Motor neuron (in vitro differentiated cells): Measurements from ENCODE around the gene ARID1A. TPM values are rescaled to one million over a fixed set of nuclear protein-coding genes. Genes with fewer than 3 reads are reported as not detected.

Experiments used
- ATAC-seq, 8 experiments: fragments of 200-7000 bp; cut with Tn5 transposase; replicated peaks in 6 of 8; 2 replicates each; pipeline ENCODE4 v1.8.0; 2021; ENCODE audit warnings: mild to moderate bottlenecking in 8 of 8, moderate library complexity in 8 of 8
- H3K27ac ChIP-seq, 2 donors: fragments of 250-450 bp; sonication (Bioruptor Pico); 2 replicates each; pipeline ENCODE4 v1.9.0; 2021; ENCODE audit warnings: antibody characterized with exemption in 2 of 2, mild to moderate bottlenecking in 2 of 2, moderate library complexity in 1 of 2
- H3K4me1 ChIP-seq, 2 donors: fragments of 250-450 bp; sonication (Bioruptor Pico); replicated peaks in 1 of 2; 2 replicates each; pipeline ENCODE4 v1.6.1; 2021; ENCODE audit warnings: antibody characterized with exemption in 2 of 2, mild to moderate bottlenecking in 2 of 2, moderate library complexity in 1 of 2
- H3K4me3 ChIP-seq, 5 donors: fragments of 250-450 bp; sonication (Bioruptor Pico); 2 replicates each; pipeline ENCODE4 v1.9.0; 2021; ENCODE audit warnings: antibody characterized with exemption in 5 of 5, mild to moderate bottlenecking in 5 of 5, moderate library complexity in 4 of 5
- WGBS, 10 experiments: fragments of 450-650 bp; shearing (Covaris generic); methylation state at CpG; one replicate each; pipeline ENCODE4 v1.0.0; 2022; 5-methylcytosine and 5-hydroxymethylcytosine counted together
- in situ Hi-C, 9 experiments: fragments of 400-800 bp; cut with MboI; loops; one replicate each; pipeline ENCODE4 v1.15.0; 2021; ENCODE audit warnings: low sequenced_read_pairs in 9 of 9, low pct_unique_long_range_greater_than_20kb in 2 of 9; ENCODE audit not compliant: unreplicated experiment in 9 of 9
- total RNA-seq, 8 experiments: library from RNA; unstranded; fragments of 300-600 nt; gene quantifications; 2 replicates each; pipeline versions ENCODE4 v1.2.3 to v1.2.4, GENCODE V29; 2022

ARID1A gene
- total RNA-seq, 8 experiments from 2014 or later = 10.0 to 80.0 (median 56.3) TPM

DNA sequence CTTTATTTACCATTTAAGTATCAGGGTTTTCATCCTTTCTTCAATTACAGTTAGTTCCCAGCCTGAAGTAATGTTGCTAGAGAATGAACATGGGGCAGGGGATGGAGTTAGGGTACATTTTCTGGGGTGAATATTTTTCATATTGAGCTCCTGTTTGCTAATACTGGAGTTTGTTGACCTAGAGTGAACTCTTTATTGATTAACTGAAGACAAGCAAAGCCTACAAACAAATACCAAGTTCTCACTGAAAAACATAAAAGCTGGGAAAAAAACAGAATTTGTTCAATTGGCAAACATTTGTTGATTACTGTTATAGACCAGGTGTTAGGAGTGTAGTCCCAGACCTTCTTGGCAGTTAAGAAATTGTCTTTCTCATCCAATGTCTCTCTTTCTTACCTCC lies 63.7 kb downstream of the ARID1A start:
- in situ Hi-C loops = no loop called here
- no peak overlapping the region for H3K4me3 ChIP-seq
- H3K4me1 ChIP-seq = no peaks in the 10 kb centered on the region
- H3K27ac ChIP-seq = no peak overlapping the region
- ATAC-seq = no peak

- Histone ChIP-seq H3K4me3 (no peak overlapping the region), H3K27ac (no peak overlapping the region), H3K4me1 (no peaks in the 10 kb centered on the region)
- in situ Hi-C loops = no loop called here
- WGBS, 10 experiments = 20 to 95% (median 90%) methylated on average over 1 to 3 of the region's 3 CpGs; no CpG with 5 or more reads in 3 of the 10 experiments
- ATAC-seq = peak in 1 of 8 experiments; percentile 44
Measured at GRCh38 chr1:26761217-26761616, 65.4 kb downstream of the ARID1A start.

DNA sequence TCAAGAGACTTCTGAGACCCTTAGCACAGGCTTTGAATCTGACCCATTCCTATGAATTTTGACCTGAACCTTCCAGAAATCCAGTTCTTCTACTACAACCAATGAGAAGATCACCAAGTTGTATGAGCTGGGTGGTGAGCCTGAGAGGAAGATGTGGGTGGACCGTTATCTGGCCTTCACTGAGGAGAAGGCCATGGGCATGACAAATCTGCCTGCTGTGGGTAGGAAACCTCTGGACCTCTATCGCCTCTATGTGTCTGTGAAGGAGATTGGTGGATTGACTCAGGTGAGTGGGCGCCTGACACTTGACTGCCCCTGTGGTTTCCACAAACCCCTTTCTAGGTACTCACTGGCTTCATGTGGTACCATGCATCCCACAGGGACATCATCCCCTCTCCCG lies 71.9 kb downstream of the ARID1A start:
- peaks cover 14 to 15% of the 10 kb centered on the region in 2 donors for H3K4me1 ChIP-seq
- no peak overlapping the region for H3K27ac ChIP-seq
- no peak for ATAC-seq
- in situ Hi-C loops = no loop called here
- WGBS, 10 experiments = 90 to 100% (median 98%) methylated on average over 1 to 4 of the region's 4 CpGs; no CpG with 5 or more reads in 4 of the 10 experiments
- H3K4me3 ChIP-seq = no peak overlapping the region

DNA sequence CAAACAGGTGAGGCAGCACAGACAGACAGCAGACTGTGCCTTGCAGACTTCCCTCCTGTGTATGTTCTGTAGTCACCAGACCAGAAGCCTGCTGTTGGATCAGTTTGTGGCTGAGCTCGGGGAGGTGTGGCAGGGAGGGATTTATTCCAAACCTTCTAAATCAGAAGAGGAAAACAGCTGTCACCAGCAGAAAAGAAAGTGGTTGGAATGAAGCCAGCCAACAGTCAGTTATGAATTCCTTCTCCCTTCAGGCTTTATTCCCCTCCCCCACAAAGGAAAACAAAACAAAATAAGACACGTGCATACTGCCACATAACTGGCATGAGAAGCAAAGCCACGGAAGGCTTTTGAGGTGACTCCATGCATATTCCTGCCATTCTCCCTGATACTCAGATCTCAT lies 72.9 kb downstream of the ARID1A start:
- in situ Hi-C loops = no loop called here
- 15 to 100% (median 89%) methylated on average over 1 to 3 of the region's 3 CpGs; no CpG with 5 or more reads in 3 of the 10 experiments for WGBS, 10 experiments
- Histone ChIP-seq H3K4me3 (no peak overlapping the region), H3K4me1 (peaks cover 14 to 15% of the 10 kb centered on the region in 2 donors), H3K27ac (peak overlapping the region in 1 of 2 donors; percentile 15)
- peak in 3 of 8 experiments; percentile 8 to 56 (median 10) for ATAC-seq

DNA sequence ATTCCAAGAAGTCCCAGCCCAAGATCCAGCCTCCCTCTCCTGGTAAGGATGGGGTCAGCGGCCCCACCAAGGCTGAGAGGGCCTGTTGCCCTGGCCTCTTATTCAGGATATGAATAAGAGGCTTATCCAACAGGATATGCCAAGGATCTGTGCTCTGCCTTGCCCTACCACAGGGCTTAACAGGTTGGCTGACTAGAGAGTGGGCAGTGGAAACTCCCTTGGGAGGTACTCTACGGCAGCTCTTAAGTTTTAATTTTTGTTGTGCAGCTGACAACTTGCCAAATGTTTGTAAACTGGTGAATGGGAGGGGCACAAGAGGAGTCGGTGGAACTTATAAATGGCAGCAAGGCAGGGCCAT lies 75.4 kb downstream of the ARID1A start:
- Histone ChIP-seq H3K4me1 (peaks cover 14 to 15% of the 10 kb centered on the region in 2 donors), H3K27ac (peak overlapping the region; percentile 5 to 49), H3K4me3 (no peak overlapping the region)
- in situ Hi-C loops = no loop called here
- WGBS, 10 experiments = 0 to 80% (median 46%) methylated on average over 1 to 3 of the region's 3 CpGs; no CpG with 5 or more reads in 2 of the 10 experiments
- ATAC-seq = no peak

GRCh38 chr1:26771643-26772321 lies 76.0 kb downstream of the ARID1A start:
- in situ Hi-C loops = no loop called here
- peak; percentile 89 to 98 (median 95) for ATAC-seq
- Histone ChIP-seq H3K4me1 (peaks cover 14 to 15% of the 10 kb centered on the region in 2 donors), H3K27ac (peak overlapping the region; percentile 49 to 72), H3K4me3 (no peak overlapping the region)
- WGBS, 10 experiments = 10 to 100% (median 78%) methylated on average over 1 to 2 of the region's 2 CpGs; no CpG with 5 or more reads in 3 of the 10 experiments

DNA sequence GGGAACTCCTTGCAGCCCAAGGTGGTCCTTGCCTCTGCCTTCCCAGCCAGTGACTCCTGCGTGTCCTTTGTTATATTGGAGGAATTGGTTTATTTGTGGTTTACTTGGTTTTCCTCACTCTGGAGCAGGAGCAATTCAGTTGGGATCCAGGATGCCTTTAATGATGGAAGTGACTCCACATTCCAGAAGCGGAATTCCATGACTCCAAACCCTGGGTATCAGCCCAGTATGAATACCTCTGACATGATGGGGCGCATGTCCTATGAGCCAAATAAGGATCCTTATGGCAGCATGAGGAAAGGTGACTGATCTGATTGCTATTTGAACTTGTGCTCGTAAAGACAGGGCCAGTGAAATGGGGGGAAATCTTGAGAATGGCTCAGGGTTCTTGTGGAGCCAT lies 76.9 kb downstream of the ARID1A start:
- Histone ChIP-seq H3K27ac (peak overlapping the region; percentile 49 to 72), H3K4me1 (peaks cover 14 to 15% of the 10 kb centered on the region in 2 donors), H3K4me3 (no peak overlapping the region)
- ATAC-seq = no peak
- 10 to 100% (median 91%) methylated on average over 1 to 4 of the region's 4 CpGs; no CpG with 5 or more reads in 2 of the 10 experiments for WGBS, 10 experiments
- in situ Hi-C loops = no loop called here

- ATAC-seq = no peak
- no peak overlapping the region for H3K4me3 ChIP-seq
- H3K27ac ChIP-seq = no peak overlapping the region
- in situ Hi-C loops = no loop called here
- H3K4me1 ChIP-seq = peaks cover 14 to 15% of the 10 kb centered on the region in 2 donors
- 80 to 100% methylated on average over 1 to 2 of the region's 13 CpGs; no CpG with 5 or more reads in 8 of the 10 experiments for WGBS, 10 experiments
Measured at GRCh38 chr1:26774462-26774861, 78.6 kb downstream of the ARID1A start.

DNA sequence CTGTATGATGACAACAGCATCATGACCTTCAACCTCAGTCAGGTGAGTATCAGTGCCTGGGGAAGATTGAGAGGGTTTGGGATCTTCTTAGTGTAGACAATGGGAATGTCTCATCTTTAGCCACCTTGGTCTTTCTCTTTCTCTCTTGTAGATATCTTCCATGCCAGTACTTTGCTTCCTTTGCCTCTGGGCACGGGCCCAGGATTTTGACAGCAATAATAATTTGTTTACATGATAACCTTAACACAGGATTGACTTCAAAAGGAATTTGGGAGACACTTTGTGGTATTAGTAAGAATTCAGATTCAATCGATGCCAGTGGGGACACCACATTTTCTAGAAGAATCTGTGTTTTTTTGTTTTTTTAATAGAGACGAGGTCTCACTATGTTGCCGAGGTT lies 79.9 kb downstream of the ARID1A start:
- no peak for ATAC-seq
- Histone ChIP-seq H3K4me1 (peaks cover 14 to 15% of the 10 kb centered on the region in 2 donors), H3K27ac (no peak overlapping the region), H3K4me3 (no peak overlapping the region)
- in situ Hi-C loops = no loop called here
- 88 to 100% (median 95%) methylated on average over 2 to 4 of the region's 4 CpGs; no CpG with 5 or more reads in 2 of the 10 experiments for WGBS, 10 experiments

- Histone ChIP-seq H3K4me3 (no peak overlapping the region), H3K4me1 (peaks cover 8 to 10% of the 10 kb centered on the region in 2 donors), H3K27ac (no peak overlapping the region)
- in situ Hi-C loops = no loop called here
- WGBS, 10 experiments = 69 to 100% (median 91%) methylated on average over 1 to 10 of the region's 11 CpGs; no CpG with 5 or more reads in 2 of the 10 experiments
- ATAC-seq = no peak
Measured at GRCh38 chr1:26779098-26779668, 83.4 kb downstream of the ARID1A start.

DNA sequence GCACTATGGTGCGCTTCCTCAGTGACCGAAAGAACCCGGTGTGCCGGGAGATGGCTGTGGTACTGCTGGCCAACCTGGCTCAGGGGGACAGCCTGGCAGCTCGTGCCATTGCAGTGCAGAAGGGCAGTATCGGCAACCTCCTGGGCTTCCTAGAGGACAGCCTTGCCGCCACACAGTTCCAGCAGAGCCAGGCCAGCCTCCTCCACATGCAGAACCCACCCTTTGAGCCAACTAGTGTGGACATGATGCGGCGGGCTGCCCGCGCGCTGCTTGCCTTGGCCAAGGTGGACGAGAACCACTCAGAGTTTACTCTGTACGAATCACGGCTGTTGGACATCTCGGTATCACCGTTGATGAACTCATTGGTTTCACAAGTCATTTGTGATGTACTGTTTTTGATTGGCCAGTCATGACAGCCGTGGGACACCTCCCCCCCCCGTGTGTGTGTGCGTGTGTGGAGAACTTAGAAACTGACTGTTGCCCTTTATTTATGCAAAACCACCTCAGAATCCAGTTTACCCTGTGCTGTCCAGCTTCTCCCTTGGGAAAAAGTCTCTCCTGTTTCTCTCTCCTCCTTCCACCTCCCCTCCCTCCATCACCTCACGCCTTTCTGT lies 84.6 kb downstream of the ARID1A start:
- WGBS, 10 experiments = 86 to 100% (median 89%) methylated on average over 1 to 20 of the region's 21 CpGs; no CpG with 5 or more reads in 1 of the 10 experiments
- no peak for ATAC-seq

DNA sequence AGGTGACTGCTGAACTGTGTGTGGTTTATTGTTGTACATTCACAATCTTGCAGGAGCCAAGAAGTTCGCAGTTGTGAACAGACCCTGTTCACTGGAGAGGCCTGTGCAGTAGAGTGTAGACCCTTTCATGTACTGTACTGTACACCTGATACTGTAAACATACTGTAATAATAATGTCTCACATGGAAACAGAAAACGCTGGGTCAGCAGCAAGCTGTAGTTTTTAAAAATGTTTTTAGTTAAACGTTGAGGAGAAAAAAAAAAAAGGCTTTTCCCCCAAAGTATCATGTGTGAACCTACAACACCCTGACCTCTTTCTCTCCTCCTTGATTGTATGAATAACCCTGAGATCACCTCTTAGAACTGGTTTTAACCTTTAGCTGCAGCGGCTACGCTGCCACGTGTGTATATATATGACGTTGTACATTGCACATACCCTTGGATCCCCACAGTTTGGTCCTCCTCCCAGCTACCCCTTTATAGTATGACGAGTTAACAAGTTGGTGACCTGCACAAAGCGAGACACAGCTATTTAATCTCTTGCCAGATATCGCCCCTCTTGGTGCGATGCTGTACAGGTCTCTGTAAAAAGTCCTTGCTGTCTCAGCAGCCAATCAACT lies 85.5 kb downstream of the ARID1A start:
- Histone ChIP-seq H3K4me3 (no peak overlapping the region), H3K27ac (no peak overlapping the region), H3K4me1 (peaks cover 21 to 26% of the 10 kb centered on the region in 2 donors)
- no peak for ATAC-seq
- in situ Hi-C loops = loop anchor here in 1 of 9 experiments (10.0 kb wide), 1 partner anchor 177 kb away; no protein-coding TSS in a partner anchor
- WGBS, 10 experiments = 59 to 95% (median 92%) methylated on average over 3 to 11 of the region's 11 CpGs

More for the DNA sequence above, 84.6 kb downstream of the ARID1A start:
- Histone ChIP-seq H3K4me1 (peaks cover 13 to 18% of the 10 kb centered on the region in 2 donors), H3K4me3 (no peak overlapping the region), H3K27ac (no peak overlapping the region)
- in situ Hi-C loops = loop anchor here in 1 of 9 experiments (10.0 kb wide), 1 partner anchor 176 kb away; no protein-coding TSS in a partner anchor
